Glutamatergic neuron (in vitro differentiated cells): ENCODE data around the gene PBX1. TPM values are rescaled to one million over a fixed set of nuclear protein-coding genes. Genes with fewer than 3 reads are reported as not detected.
"Not testable (repeated sequence)": the region's sequence is repeated elsewhere in the genome, so short reads cannot be mapped to it uniquely, and the experiment has no call there.

ENCODE experiments used
- DNase-seq: peaks from one replicate; pipeline ENCODE4 v3.0.0; 2022
- H3K27ac Mint-ChIP-seq: one replicate; pipeline ENCODE4 v1.8.0; 2020; ENCODE audit warnings: mild to moderate bottlenecking, mixed read lengths, inconsistent platforms; ENCODE audit not compliant: unreplicated experiment
- H3K27me3 Mint-ChIP-seq: one replicate; pipeline ENCODE4 v1.8.0; 2020; ENCODE audit warnings: mild to moderate bottlenecking, moderate library complexity, mixed read lengths, inconsistent platforms; ENCODE audit not compliant: unreplicated experiment
- H3K36me3 Mint-ChIP-seq: one replicate; pipeline ENCODE4 v1.8.0; 2020; ENCODE audit warnings: mild to moderate bottlenecking, mixed read lengths, inconsistent platforms; ENCODE audit not compliant: unreplicated experiment
- H3K4me1 Mint-ChIP-seq: one replicate; pipeline ENCODE4 v1.8.0; 2020; ENCODE audit warnings: mild to moderate bottlenecking, low read depth, mixed read lengths, inconsistent platforms; ENCODE audit not compliant: unreplicated experiment
- H3K4me3 Mint-ChIP-seq: one replicate; pipeline ENCODE4 v1.8.0; 2020; ENCODE audit warnings: mild to moderate bottlenecking, mixed read lengths, inconsistent platforms; ENCODE audit not compliant: unreplicated experiment
- H3K9me3 Mint-ChIP-seq: one replicate; pipeline ENCODE4 v1.8.0; 2020; ENCODE audit warnings: mild to moderate bottlenecking, moderate library complexity, mixed read lengths, inconsistent platforms; ENCODE audit not compliant: unreplicated experiment
- total RNA-seq: library from RNA; stranded (reverse); fragmentation: NEBNext Ultra II Directional; extraction: Animal tissue kit (Norgen Biotek cat#: 25700); gene quantifications from one replicate; pipeline ENCODE4 v1.2.1, GENCODE V29; 2021; ENCODE audit not compliant: unreplicated experiment
- TF ChIP-seq, protein P1 (sequence below): fragments of 200-600 bp; sonication (generic); IDR thresholded peaks from one replicate; pipeline ENCODE4 v1.5.0; 2021; ENCODE audit not compliant: partially characterized antibody, unreplicated experiment

PBX1 gene
- total RNA-seq, 1 donor from 2014 or later, result 98.7 TPM

DNA sequence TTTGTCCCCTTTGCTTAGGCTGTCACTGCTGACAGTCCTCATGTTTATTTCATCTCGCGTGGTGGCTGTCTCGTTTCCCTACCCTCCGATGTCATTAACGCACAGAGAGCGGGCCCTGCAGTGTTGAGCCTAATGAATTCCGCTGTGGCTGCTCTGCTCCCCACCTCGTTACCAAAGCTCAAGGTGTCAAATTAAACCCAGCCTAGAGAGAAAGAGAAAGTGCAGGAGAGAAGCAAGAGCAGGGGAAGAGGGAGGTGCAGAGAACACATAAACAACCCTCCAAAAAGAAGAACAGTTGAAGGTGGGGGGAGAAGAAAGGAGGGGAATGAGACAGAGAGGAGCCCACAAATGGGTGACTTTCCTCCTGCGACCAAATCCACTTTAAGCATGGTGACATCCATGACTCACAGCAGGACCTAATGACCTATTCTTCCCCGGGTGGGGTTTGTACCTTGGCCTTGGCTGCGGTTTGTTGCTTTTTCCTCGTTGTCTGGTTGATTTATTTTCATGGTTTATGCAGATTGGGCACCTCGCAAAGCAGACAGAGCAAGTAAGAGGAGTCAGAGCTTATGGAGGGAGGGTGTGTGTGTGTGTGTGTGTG is 92.5 kb downstream of the PBX1 start:
- Mint-ChIP-seq H3K27me3 (peaks cover 2% of the 10 kb centered on the region), H3K27ac (peak overlapping the region; percentile 79), H3K9me3 (peaks cover 6% of the 10 kb centered on the region), H3K4me3 (peak overlapping the region; percentile 50), H3K36me3 (no peaks in the 10 kb centered on the region), H3K4me1 (peaks cover 20% of the 10 kb centered on the region)
- TF ChIP-seq, protein P1, sequence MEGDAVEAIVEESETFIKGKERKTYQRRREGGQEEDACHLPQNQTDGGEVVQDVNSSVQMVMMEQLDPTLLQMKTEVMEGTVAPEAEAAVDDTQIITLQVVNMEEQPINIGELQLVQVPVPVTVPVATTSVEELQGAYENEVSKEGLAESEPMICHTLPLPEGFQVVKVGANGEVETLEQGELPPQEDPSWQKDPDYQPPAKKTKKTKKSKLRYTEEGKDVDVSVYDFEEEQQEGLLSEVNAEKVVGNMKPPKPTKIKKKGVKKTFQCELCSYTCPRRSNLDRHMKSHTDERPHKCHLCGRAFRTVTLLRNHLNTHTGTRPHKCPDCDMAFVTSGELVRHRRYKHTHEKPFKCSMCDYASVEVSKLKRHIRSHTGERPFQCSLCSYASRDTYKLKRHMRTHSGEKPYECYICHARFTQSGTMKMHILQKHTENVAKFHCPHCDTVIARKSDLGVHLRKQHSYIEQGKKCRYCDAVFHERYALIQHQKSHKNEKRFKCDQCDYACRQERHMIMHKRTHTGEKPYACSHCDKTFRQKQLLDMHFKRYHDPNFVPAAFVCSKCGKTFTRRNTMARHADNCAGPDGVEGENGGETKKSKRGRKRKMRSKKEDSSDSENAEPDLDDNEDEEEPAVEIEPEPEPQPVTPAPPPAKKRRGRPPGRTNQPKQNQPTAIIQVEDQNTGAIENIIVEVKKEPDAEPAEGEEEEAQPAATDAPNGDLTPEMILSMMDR, result no peak
- no peak for DNase-seq

DNA sequence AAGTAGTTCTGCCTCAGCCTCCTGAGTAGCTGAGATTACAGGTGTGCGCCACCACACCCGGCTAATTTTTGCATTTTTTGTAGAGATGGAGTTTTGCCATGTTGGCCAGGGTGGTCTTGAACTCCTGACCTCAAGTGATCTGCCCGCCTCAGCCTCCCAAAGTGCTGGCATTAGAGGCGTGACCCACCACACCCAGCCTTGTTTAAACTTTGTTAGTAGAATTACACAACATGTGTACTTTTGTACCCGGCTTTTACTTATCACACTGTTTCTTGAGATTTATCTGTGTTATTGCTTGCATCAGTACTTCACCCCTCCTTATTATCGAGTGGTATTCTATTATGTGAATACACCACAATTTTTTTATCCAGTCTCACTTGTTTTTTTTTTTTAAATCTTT is 94.0 kb downstream of the PBX1 start:
- H3K27ac Mint-ChIP-seq, H3K27me3 Mint-ChIP-seq, DNase-seq, H3K36me3 Mint-ChIP-seq, H3K4me3 Mint-ChIP-seq, H3K9me3 Mint-ChIP-seq: not testable (repeated sequence)
- peaks cover 18% of the 10 kb centered on the region for H3K4me1 Mint-ChIP-seq

DNA sequence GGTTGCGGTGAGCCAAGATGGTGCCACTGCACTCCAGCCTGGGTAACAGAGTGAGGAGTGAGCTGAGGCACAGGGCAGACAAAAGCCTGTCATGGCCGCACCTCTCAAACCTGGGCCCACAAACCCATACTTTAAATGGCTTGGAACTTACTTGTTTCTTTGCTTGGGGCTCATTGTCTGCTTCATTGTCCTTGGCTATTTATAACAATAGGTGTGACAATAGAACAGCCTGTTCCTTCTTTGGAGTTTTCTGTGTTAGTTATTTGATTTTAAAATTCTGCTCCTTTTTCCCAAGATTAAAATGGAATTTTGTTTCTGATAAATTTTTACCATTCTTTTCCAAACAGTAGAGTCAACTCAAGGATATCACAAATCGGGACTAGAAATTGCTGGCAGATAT is 94.7 kb downstream of the PBX1 start:
- Mint-ChIP-seq H3K36me3 (no peaks in the 10 kb centered on the region), H3K27me3 (no peaks in the 10 kb centered on the region), H3K4me1 (peaks cover 15% of the 10 kb centered on the region), H3K27ac (no peak overlapping the region), H3K4me3 (no peak overlapping the region), H3K9me3 (peaks cover 3% of the 10 kb centered on the region)
- no peak for DNase-seq
- TF ChIP-seq, protein P1, result no peak

DNA sequence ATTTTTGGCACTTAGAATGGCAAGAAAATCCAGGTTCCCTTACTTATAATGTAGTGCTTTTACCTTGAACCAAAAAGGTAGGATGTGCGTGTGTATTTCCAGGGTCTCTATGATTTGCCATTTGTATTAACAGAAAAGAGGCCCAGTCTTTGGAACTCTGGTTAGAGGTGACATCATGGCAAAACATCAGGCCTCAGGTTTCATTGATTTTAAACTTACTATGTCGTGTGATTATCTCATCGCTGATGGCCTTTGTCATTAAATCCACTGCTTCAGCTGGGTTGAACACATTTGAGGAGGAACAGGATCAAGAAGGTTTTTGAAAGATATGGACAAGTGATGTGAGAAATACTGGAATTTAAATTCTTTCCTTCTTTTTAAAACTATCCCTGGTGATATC is 95.2 kb downstream of the PBX1 start:
- H3K27me3 Mint-ChIP-seq, result no peaks in the 10 kb centered on the region
- H3K27ac Mint-ChIP-seq, result no peak overlapping the region
- H3K4me1 Mint-ChIP-seq, result peaks cover 10% of the 10 kb centered on the region
- DNase-seq, result no peak
- TF ChIP-seq, protein P1, result no peak
- H3K9me3 Mint-ChIP-seq, result peaks cover 3% of the 10 kb centered on the region
- H3K36me3 Mint-ChIP-seq, result no peaks in the 10 kb centered on the region
- H3K4me3 Mint-ChIP-seq, result no peak overlapping the region

DNA sequence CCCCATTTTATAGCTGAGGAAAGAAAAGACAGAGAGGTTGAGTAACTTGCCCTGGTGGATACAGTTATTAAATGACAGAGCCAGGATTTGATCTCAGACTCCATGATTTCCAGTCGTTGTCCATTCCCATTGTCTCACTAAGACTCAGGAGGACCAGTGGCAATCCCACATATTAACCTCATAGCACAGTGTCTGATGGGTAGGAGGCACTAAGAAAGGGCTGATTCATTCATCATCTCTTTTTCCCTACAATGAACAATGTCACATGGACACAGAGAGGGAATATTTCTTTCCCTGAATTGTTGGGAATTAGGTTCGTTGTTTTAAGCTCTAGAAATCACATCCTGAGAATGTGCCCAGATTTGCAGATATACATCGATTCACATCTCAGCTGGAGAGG is 99.9 kb downstream of the PBX1 start:
- H3K36me3 Mint-ChIP-seq, result no peaks in the 10 kb centered on the region
- TF ChIP-seq, protein P1, result no peak
- H3K27ac Mint-ChIP-seq, result no peak overlapping the region
- no peak overlapping the region for H3K4me3 Mint-ChIP-seq
- peaks cover 2% of the 10 kb centered on the region for H3K27me3 Mint-ChIP-seq
- peaks cover 12% of the 10 kb centered on the region for H3K4me1 Mint-ChIP-seq
- DNase-seq, result no peak
- peaks cover 4% of the 10 kb centered on the region for H3K9me3 Mint-ChIP-seq
